SK-N-SH treated with all-trans-retinoic acid at 6 μM for 48 hours (cell line): ENCODE results near the gene ADARB2.
"Not testable (repeated sequence)": the region's sequence is repeated elsewhere in the genome, so short reads cannot be mapped to it uniquely, and the experiment has no call there.

Source experiments
- ATAC-seq: fragments of 200-7000 bp; cut with Tn5 transposase; 3 replicates; pipeline ENCODE4 v1.9.1; 2020; ENCODE audit warnings: mild to moderate bottlenecking, moderate library complexity
- ARNTL ChIP-seq: fragments of 450-650 bp; formaldehyde crosslinking; IDR thresholded peaks from 2 replicates; pipeline ENCODE4 v1.5.0; 2020; ENCODE audit warnings: low read depth, mild to moderate bottlenecking, moderate library complexity, borderline replicate concordance
- BACH2 ChIP-seq: fragments of 250-450 bp; sonication (Bioruptor Pico); IDR thresholded peaks from 2 replicates; pipeline ENCODE4 v1.9.0; 2021; ENCODE audit warnings: mild to moderate bottlenecking, borderline replicate concordance
- CSDC2 ChIP-seq: fragments of 250-450 bp; sonication (Bioruptor Pico); IDR thresholded peaks from 2 replicates; pipeline ENCODE4 v1.5.0; 2020; ENCODE audit warnings: mild to moderate bottlenecking, moderate library complexity
- CSRNP3 ChIP-seq: fragments of 250-450 bp; sonication (Bioruptor Pico); IDR thresholded peaks from 2 replicates; pipeline ENCODE4 v1.5.1; 2021; ENCODE audit warnings: mild to moderate bottlenecking, moderate library complexity
- ESRRG ChIP-seq: fragments of 250-450 bp; sonication (Bioruptor Pico); IDR thresholded peaks from 2 replicates; pipeline ENCODE4 v1.6.1; 2021; ENCODE audit warnings: mild to moderate bottlenecking
- GLIS3 ChIP-seq: fragments of 250-450 bp; sonication (Bioruptor Pico); IDR thresholded peaks from 2 replicates; pipeline ENCODE4 v1.5.0; 2020; ENCODE audit warnings: mild to moderate bottlenecking, moderate library complexity
- ISL1 ChIP-seq: fragments of 250-450 bp; sonication (Bioruptor Pico); IDR thresholded peaks from 2 replicates; pipeline ENCODE4 v2.1.2; 2022; ENCODE audit warnings: mild to moderate bottlenecking, moderate library complexity
- OSR1 ChIP-seq: fragments of 250-450 bp; sonication (Bioruptor Pico); IDR thresholded peaks from 2 replicates; pipeline ENCODE4 v1.8.0; 2022; ENCODE audit warnings: moderate library complexity, mild to moderate bottlenecking, inconsistent platforms
- PATZ1 ChIP-seq: fragments of 250-450 bp; sonication (Bioruptor Pico); IDR thresholded peaks from 2 replicates; pipeline ENCODE4 v1.8.0; 2020; ENCODE audit warnings: mild to moderate bottlenecking, moderate library complexity, borderline replicate concordance
- POU6F1 ChIP-seq: fragments of 250-450 bp; sonication (Bioruptor Pico); IDR thresholded peaks from 2 replicates; pipeline ENCODE4 v1.8.0; 2021; ENCODE audit warnings: low read depth, mild to moderate bottlenecking, moderate library complexity, borderline replicate concordance
- RARB ChIP-seq: fragments of 250-450 bp; sonication (Bioruptor Pico); IDR thresholded peaks from 2 replicates; pipeline ENCODE4 v1.8.0; 2021; ENCODE audit warnings: mild to moderate bottlenecking, moderate library complexity
- SNAI2 ChIP-seq: fragments of 250-450 bp; sonication (Bioruptor Pico); IDR thresholded peaks from 2 replicates; pipeline ENCODE4 v1.5.0; 2020; ENCODE audit warnings: mild to moderate bottlenecking, moderate library complexity
- TCF4 ChIP-seq: fragments of 250-450 bp; sonication (Bioruptor Pico); IDR thresholded peaks from 2 replicates; pipeline ENCODE4 v1.8.0; 2021; ENCODE audit warnings: mild to moderate bottlenecking, moderate library complexity, borderline replicate concordance
- TSHZ2 ChIP-seq: fragments of 250-450 bp; sonication (Bioruptor Pico); IDR thresholded peaks from 2 replicates; pipeline ENCODE4 v1.5.0; 2020; ENCODE audit warnings: mild to moderate bottlenecking, moderate library complexity
- ZC3H10 ChIP-seq: fragments of 250-450 bp; sonication (Bioruptor Pico); IDR thresholded peaks from 2 replicates; pipeline ENCODE4 v1.5.1; 2021; ENCODE audit warnings: mild to moderate bottlenecking, moderate library complexity
- ZFP3 ChIP-seq: fragments of 250-450 bp; sonication (Bioruptor Pico); IDR thresholded peaks from 2 replicates; pipeline ENCODE4 v1.5.0; 2020; ENCODE audit warnings: mild to moderate bottlenecking, moderate library complexity
- ZFP30 ChIP-seq: fragments of 450-650 bp; formaldehyde crosslinking; IDR thresholded peaks from 2 replicates; pipeline ENCODE4 v1.5.0; 2022; ENCODE audit warnings: mild to moderate bottlenecking, moderate library complexity
- ZNF565 ChIP-seq: fragments of 450-650 bp; formaldehyde crosslinking; conservative IDR thresholded peaks from 2 replicates; pipeline ENCODE4 v1.5.0; 2020; ENCODE audit warnings: low read depth, mild to moderate bottlenecking, moderate library complexity
- ZNF8 ChIP-seq: fragments of 450-650 bp; formaldehyde crosslinking; IDR thresholded peaks from 2 replicates; pipeline ENCODE4 v1.5.0; 2020; ENCODE audit warnings: mild to moderate bottlenecking, moderate library complexity

Gene ADARB2

GRCh38 chr10:1328161-1328823, 409.0 kb downstream of the ADARB2 start (continued):
- TF ChIP-seq ZC3H10 (CRISPR knock-in tag) (no peak), PATZ1 (no peak), BACH2 (CRISPR knock-in tag) (no peak)

GRCh38 chr10:1327759-1328158, 409.6 kb downstream of the ADARB2 start:
- ATAC-seq = no peak
- TF ChIP-seq ESRRG (CRISPR knock-in tag) = no peak
- no peak for TF ChIP-seq TCF4 (CRISPR knock-in tag)
- no peak for TF ChIP-seq SNAI2 (CRISPR knock-in tag)
- no peak for TF ChIP-seq CSDC2 (CRISPR knock-in tag)
- no peak for TF ChIP-seq RARB (CRISPR knock-in tag)
- TF ChIP-seq ZNF8 (CRISPR knock-in tag) = no peak
- no peak for TF ChIP-seq ARNTL (CRISPR knock-in tag)
- no peak for TF ChIP-seq ISL1 (CRISPR knock-in tag)
- no peak for TF ChIP-seq ZFP3 (CRISPR knock-in tag)
- TF ChIP-seq ZNF565 (CRISPR knock-in tag) = no peak
- TF ChIP-seq BACH2 (CRISPR knock-in tag) = no peak
- TF ChIP-seq GLIS3 (CRISPR knock-in tag) = no peak
- TF ChIP-seq, all 23 proteins: peak for 0

GRCh38 chr10:1326514-1326913, 410.8 kb downstream of the ADARB2 start:
- ATAC-seq = not testable (repeated sequence)

GRCh38 chr10:1324903-1325302, 412.4 kb downstream of the ADARB2 start:
- ATAC-seq = no peak
- TF ChIP-seq ESRRG (CRISPR knock-in tag) = no peak
- no peak for TF ChIP-seq BACH2 (CRISPR knock-in tag)
- TF ChIP-seq PATZ1 = no peak
- TF ChIP-seq ISL1 (CRISPR knock-in tag) = no peak
- no peak for TF ChIP-seq ARNTL (CRISPR knock-in tag)
- TF ChIP-seq CSDC2 (CRISPR knock-in tag) = no peak
- no peak for TF ChIP-seq OSR1

- TF ChIP-seq POU6F1 = no peak
- TF ChIP-seq CSRNP3 = no peak
- no peak for TF ChIP-seq TCF4 (CRISPR knock-in tag)
- TF ChIP-seq ZNF565 (CRISPR knock-in tag) = no peak
- TF ChIP-seq RARB (CRISPR knock-in tag) = no peak
- TF ChIP-seq ZFP30 (CRISPR knock-in tag) = no peak
- TF ChIP-seq ZC3H10 (CRISPR knock-in tag) = no peak
- no peak for TF ChIP-seq TSHZ2
- ATAC-seq = no peak
These were observed 413.4 kb downstream of the ADARB2 start for GRCh38 chr10:1323951-1324350.
